RWPE2 (cell line): ENCODE results near the gene ANKRD13A.

Experiments used
- ATAC-seq: fragments of 200-7000 bp; cut with Tn5 transposase; 3 replicates; pipeline ENCODE4 v1.9.1; 2021; ENCODE audit warnings: low read depth
- DNase-seq: peaks from one replicate; pipeline ENCODE4 v3.0.0-alpha.2; 2020; ENCODE audit warnings: low spot score
- H3K27ac ChIP-seq: fragments of 450-650 bp; 2 replicates; pipeline ENCODE4 v1.5.1; 2017; ENCODE audit warnings: mild to moderate bottlenecking; ENCODE audit not compliant: poor library complexity, severe bottlenecking
- H3K27me3 ChIP-seq: fragments of 250-450 bp; sonication (Bioruptor Pico); 2 replicates; pipeline ENCODE4 v1.5.1; 2021; ENCODE audit warnings: mild to moderate bottlenecking, moderate library complexity; ENCODE audit not compliant: insufficient read depth, poor library complexity, severe bottlenecking
- H3K36me3 ChIP-seq: fragments of 250-450 bp; sonication (Bioruptor Pico); 2 replicates; pipeline ENCODE4 v1.5.1; 2020; ENCODE audit warnings: low read depth, mild to moderate bottlenecking, moderate library complexity
- H3K4me1 ChIP-seq: fragments of 250-450 bp; sonication (Bioruptor Pico); 2 replicates; pipeline ENCODE4 v1.5.1; 2021; ENCODE audit warnings: mild to moderate bottlenecking, moderate library complexity; ENCODE audit not compliant: insufficient read depth, poor library complexity, severe bottlenecking
- H3K4me3 ChIP-seq: fragments of 250-450 bp; sonication (Bioruptor Pico); 2 replicates; pipeline ENCODE4 v1.5.1; 2021; ENCODE audit warnings: mild to moderate bottlenecking, moderate library complexity; ENCODE audit not compliant: severe bottlenecking
- H3K9me3 ChIP-seq: fragments of 250-450 bp; sonication (Bioruptor Pico); 2 replicates; pipeline ENCODE4 v1.5.1; 2021; ENCODE audit warnings: mild to moderate bottlenecking, moderate library complexity; ENCODE audit not compliant: severe bottlenecking
- CTCF ChIP-seq: fragments of 450-650 bp; IDR thresholded peaks from one replicate; pipeline ENCODE4 v1.5.1; 2017; ENCODE audit warnings: mild to moderate bottlenecking, moderate library complexity; ENCODE audit not compliant: poor library complexity, severe bottlenecking

The ANKRD13A gene

GRCh38 chr12:109966546-109966945, 32.7 kb upstream of the ANKRD13A start:
- H3K27me3 ChIP-seq, result no peaks in the 10 kb centered on the region
- H3K4me1 ChIP-seq, result no peaks in the 10 kb centered on the region
- peaks cover 67% of the 10 kb centered on the region for H3K36me3 ChIP-seq
- no peak overlapping the region for H3K27ac ChIP-seq
- no peak for TF ChIP-seq CTCF
- H3K4me3 ChIP-seq, result no peak overlapping the region
- ATAC-seq, result no peak
- no peak for DNase-seq
- H3K9me3 ChIP-seq, result no peaks in the 10 kb centered on the region

- ATAC-seq, result no peak
Measured at GRCh38 chr12:109967383-109968031, 31.7 kb upstream of the ANKRD13A start.

GRCh38 chr12:109968032-109968420, 31.2 kb upstream of the ANKRD13A start:
- Histone ChIP-seq H3K27ac (no peak overlapping the region), H3K4me3 (no peak overlapping the region), H3K4me1 (no peaks in the 10 kb centered on the region), H3K9me3 (no peaks in the 10 kb centered on the region), H3K36me3 (peaks cover 57% of the 10 kb centered on the region), H3K27me3 (no peaks in the 10 kb centered on the region)
- DNase-seq (no peak), ATAC-seq (no peak)
- no peak for TF ChIP-seq CTCF

More at GRCh38 chr12:109967383-109968031, 31.7 kb upstream of the ANKRD13A start:
- Histone ChIP-seq H3K4me1 (no peaks in the 10 kb centered on the region), H3K36me3 (peaks cover 62% of the 10 kb centered on the region), H3K9me3 (no peaks in the 10 kb centered on the region), H3K27me3 (no peaks in the 10 kb centered on the region), H3K4me3 (no peak overlapping the region), H3K27ac (no peak overlapping the region)
- DNase-seq, result no peak
- TF ChIP-seq CTCF, result no peak

GRCh38 chr12:109968801-109969200, 30.4 kb upstream of the ANKRD13A start:
- no peak for DNase-seq
- H3K9me3 ChIP-seq, result no peaks in the 10 kb centered on the region
- no peaks in the 10 kb centered on the region for H3K4me1 ChIP-seq
- H3K36me3 ChIP-seq, result peaks cover 53% of the 10 kb centered on the region
- ATAC-seq, result peak; percentile 42; the same call in 1 of the 3 replicates
- no peak overlapping the region for H3K4me3 ChIP-seq
- H3K27ac ChIP-seq, result no peak overlapping the region
- no peaks in the 10 kb centered on the region for H3K27me3 ChIP-seq
- TF ChIP-seq CTCF, result no peak

GRCh38 chr12:109972821-109973220, 26.4 kb upstream of the ANKRD13A start:
- Histone ChIP-seq H3K36me3 (peaks cover 59% of the 10 kb centered on the region), H3K27me3 (no peaks in the 10 kb centered on the region), H3K9me3 (no peaks in the 10 kb centered on the region), H3K27ac (no peak overlapping the region), H3K4me3 (no peak overlapping the region), H3K4me1 (no peaks in the 10 kb centered on the region)
- ATAC-seq (no peak), DNase-seq (no peak)
- no peak for TF ChIP-seq CTCF
